ENCODE data around the gene MED19. TPM values are rescaled to one million over a fixed set of nuclear protein-coding genes. Genes with fewer than 3 reads are reported as not detected.

The MED19 gene
- total and polyA plus RNA-seq, 2 donors, result 13.3 to 19.4 TPM

DNA sequence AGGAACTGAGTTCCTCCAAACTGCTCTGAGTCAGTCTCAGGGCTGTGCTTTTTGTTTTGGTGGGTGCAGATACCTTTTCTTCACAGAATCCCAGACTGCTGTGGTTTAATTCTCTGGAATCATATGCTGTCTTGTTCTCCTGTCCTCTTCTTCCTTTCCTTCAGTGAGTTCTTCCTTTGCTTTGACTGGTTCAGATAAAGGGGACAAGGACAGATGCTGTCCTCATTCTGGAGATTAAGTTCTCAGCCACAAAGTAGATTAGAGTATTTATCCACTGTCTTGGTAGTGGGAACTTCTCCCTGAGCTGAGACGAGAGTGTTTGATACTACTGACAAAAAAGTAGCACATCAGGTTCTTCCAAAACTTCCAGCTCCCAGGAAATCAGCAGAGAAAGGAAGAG, 30.8 kb downstream of the MED19 start:
- 93% methylated on average over 1 of the region's 1 CpG for WGBS
- H3K27me3 ChIP-seq (ENCODE audit: control insufficient read depth in 2 of 2, insufficient read depth in 1 of 2, low read length in 1 of 2), result no peaks in the 10 kb centered on the region
- no peaks in the 10 kb centered on the region for H3K4me1 ChIP-seq (ENCODE audit: control insufficient read depth in 2 of 2, insufficient read depth in 2 of 2, low read length in 2 of 2)
- DNase-seq (ENCODE audit: low read depth in 6 of 9, low spot score in 9 of 9), result no peak
- H3K9me3 ChIP-seq (ENCODE audit: control insufficient read depth in 2 of 2, insufficient read depth in 1 of 2, low read length in 1 of 2), result no peaks in the 10 kb centered on the region
- peaks cover 55 to 62% of the 10 kb centered on the region in 2 donors for H3K36me3 ChIP-seq (ENCODE audit: control insufficient read depth in 2 of 2, insufficient read depth in 2 of 2, low read length in 1 of 2)
- H3K4me3 ChIP-seq (ENCODE audit: low read length in 2 of 2), result no peak overlapping the region
- H3K27ac ChIP-seq (ENCODE audit: low read depth in 1 of 2, low read length in 1 of 2), result no peak overlapping the region

- H3K36me3 ChIP-seq (ENCODE audit: control insufficient read depth in 2 of 2, insufficient read depth in 2 of 2, low read length in 1 of 2), result peaks cover 49 to 66% of the 10 kb centered on the region in 2 donors
- 90% methylated on average over 2 of the region's 2 CpGs for WGBS
- H3K4me1 ChIP-seq (ENCODE audit: control insufficient read depth in 2 of 2, insufficient read depth in 2 of 2, low read length in 2 of 2), result no peaks in the 10 kb centered on the region
- H3K9me3 ChIP-seq (ENCODE audit: control insufficient read depth in 2 of 2, insufficient read depth in 1 of 2, low read length in 1 of 2), result no peaks in the 10 kb centered on the region
- H3K27me3 ChIP-seq (ENCODE audit: control insufficient read depth in 2 of 2, insufficient read depth in 1 of 2, low read length in 1 of 2), result no peaks in the 10 kb centered on the region
- DNase-seq (ENCODE audit: low read depth in 6 of 9, low spot score in 9 of 9), result no peak
- no peak overlapping the region for H3K27ac ChIP-seq (ENCODE audit: low read depth in 1 of 2, low read length in 1 of 2)
- H3K4me3 ChIP-seq (ENCODE audit: low read length in 2 of 2), result no peak overlapping the region
Measured at GRCh38 chr11:57680552-57680874, 31.5 kb downstream of the MED19 start.

DNA sequence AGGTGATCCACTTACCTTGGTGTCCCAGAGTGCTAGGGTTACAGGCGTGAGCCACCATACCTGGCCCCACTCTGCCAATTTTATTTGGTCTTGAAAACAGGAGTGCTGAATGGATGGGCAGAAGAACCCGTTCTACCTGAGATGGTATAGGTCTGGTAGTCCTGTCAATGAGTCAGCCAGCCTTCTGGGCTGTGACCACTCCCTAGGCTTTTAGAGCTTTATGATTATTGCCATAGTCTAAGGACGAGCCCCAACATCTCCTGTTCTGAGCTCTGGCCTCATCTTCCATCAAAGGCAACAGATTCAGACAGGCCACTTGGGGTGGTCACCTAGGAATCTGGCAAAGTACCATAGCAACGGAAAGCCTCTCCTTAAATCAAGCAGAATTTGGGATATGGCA, 32.6 kb downstream of the MED19 start:
- H3K36me3 ChIP-seq (ENCODE audit: control insufficient read depth in 2 of 2, insufficient read depth in 2 of 2, low read length in 1 of 2), result peaks cover 46 to 69% of the 10 kb centered on the region in 2 donors
- no peak overlapping the region for H3K4me3 ChIP-seq (ENCODE audit: low read length in 2 of 2)
- no peaks in the 10 kb centered on the region for H3K9me3 ChIP-seq (ENCODE audit: control insufficient read depth in 2 of 2, insufficient read depth in 1 of 2, low read length in 1 of 2)
- H3K4me1 ChIP-seq (ENCODE audit: control insufficient read depth in 2 of 2, insufficient read depth in 2 of 2, low read length in 2 of 2), result no peaks in the 10 kb centered on the region
- DNase-seq (ENCODE audit: low read depth in 6 of 9, low spot score in 9 of 9), result no peak
- H3K27me3 ChIP-seq (ENCODE audit: control insufficient read depth in 2 of 2, insufficient read depth in 1 of 2, low read length in 1 of 2), result no peaks in the 10 kb centered on the region
- H3K27ac ChIP-seq (ENCODE audit: low read depth in 1 of 2, low read length in 1 of 2), result no peak overlapping the region
- WGBS, result 96% methylated on average over 4 of the region's 4 CpGs

GRCh38 chr11:57675176-57675941, 36.7 kb downstream of the MED19 start:
- Histone ChIP-seq H3K27me3 (ENCODE audit: control insufficient read depth in 2 of 2, insufficient read depth in 1 of 2, low read length in 1 of 2) (no peaks in the 10 kb centered on the region), H3K36me3 (ENCODE audit: control insufficient read depth in 2 of 2, insufficient read depth in 2 of 2, low read length in 1 of 2) (peaks cover 40 to 69% of the 10 kb centered on the region in 2 donors), H3K9me3 (ENCODE audit: control insufficient read depth in 2 of 2, insufficient read depth in 1 of 2, low read length in 1 of 2) (no peaks in the 10 kb centered on the region), H3K4me1 (ENCODE audit: control insufficient read depth in 2 of 2, insufficient read depth in 2 of 2, low read length in 2 of 2) (no peaks in the 10 kb centered on the region), H3K4me3 (ENCODE audit: low read length in 2 of 2) (no peak overlapping the region), H3K27ac (ENCODE audit: low read depth in 1 of 2, low read length in 1 of 2) (no peak overlapping the region)
- no peak for DNase-seq (ENCODE audit: low read depth in 6 of 9, low spot score in 9 of 9)
- 94% methylated on average over 3 of the region's 3 CpGs for WGBS

DNA sequence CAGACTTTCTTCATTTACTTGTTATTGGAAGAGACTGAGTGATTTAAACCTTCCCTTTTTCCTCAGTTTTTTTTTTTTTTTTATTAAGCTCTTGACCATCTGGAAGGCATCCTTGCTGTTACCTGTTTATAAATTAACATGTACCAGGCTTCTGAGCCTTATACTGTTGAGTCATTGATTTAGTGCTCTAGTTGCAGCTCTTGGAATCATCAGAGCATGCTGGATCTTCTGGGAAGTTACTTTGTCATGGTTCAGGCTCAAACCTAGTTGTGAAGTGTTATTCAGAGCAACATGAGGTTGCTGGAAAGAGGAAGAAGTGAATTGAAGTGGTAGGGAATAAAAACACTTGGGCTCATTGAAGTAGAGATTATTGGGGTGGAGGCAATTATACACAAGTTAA, 37.8 kb downstream of the MED19 start:
- peaks cover 4% of the 10 kb centered on the region in 2 donors for H3K4me1 ChIP-seq (ENCODE audit: control insufficient read depth in 2 of 2, insufficient read depth in 2 of 2, low read length in 2 of 2)
- peaks cover 29 to 60% of the 10 kb centered on the region in 2 donors for H3K36me3 ChIP-seq (ENCODE audit: control insufficient read depth in 2 of 2, insufficient read depth in 2 of 2, low read length in 1 of 2)
- no peaks in the 10 kb centered on the region for H3K9me3 ChIP-seq (ENCODE audit: control insufficient read depth in 2 of 2, insufficient read depth in 1 of 2, low read length in 1 of 2)
- H3K27me3 ChIP-seq (ENCODE audit: control insufficient read depth in 2 of 2, insufficient read depth in 1 of 2, low read length in 1 of 2), result no peaks in the 10 kb centered on the region
- H3K4me3 ChIP-seq (ENCODE audit: low read length in 2 of 2), result no peak overlapping the region
- DNase-seq (ENCODE audit: low read depth in 6 of 9, low spot score in 9 of 9), result no peak
- no peak overlapping the region for H3K27ac ChIP-seq (ENCODE audit: low read depth in 1 of 2, low read length in 1 of 2)

DNA sequence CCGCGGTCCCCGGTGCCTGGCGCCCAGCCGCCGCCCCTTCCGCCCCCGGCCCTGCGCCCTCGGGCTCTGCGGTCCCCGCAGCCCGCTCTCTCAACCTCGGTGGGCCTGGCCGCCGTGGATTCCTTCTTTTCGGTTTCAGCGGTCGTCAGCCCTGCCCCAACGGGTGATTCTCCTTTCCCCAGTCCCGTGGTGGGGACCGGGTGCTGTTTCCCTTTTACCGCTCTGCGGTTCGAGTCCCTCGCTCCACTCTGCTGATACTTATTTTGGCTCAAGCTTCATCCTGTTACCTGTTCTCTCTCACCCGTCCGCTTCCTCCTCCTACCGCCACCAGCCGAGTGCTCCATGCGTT, 43.6 kb downstream of the MED19 start:
- DNase-seq (ENCODE audit: low read depth in 6 of 9, low spot score in 9 of 9), result peak in 2 of 9 donors; percentile 29 to 51

DNA sequence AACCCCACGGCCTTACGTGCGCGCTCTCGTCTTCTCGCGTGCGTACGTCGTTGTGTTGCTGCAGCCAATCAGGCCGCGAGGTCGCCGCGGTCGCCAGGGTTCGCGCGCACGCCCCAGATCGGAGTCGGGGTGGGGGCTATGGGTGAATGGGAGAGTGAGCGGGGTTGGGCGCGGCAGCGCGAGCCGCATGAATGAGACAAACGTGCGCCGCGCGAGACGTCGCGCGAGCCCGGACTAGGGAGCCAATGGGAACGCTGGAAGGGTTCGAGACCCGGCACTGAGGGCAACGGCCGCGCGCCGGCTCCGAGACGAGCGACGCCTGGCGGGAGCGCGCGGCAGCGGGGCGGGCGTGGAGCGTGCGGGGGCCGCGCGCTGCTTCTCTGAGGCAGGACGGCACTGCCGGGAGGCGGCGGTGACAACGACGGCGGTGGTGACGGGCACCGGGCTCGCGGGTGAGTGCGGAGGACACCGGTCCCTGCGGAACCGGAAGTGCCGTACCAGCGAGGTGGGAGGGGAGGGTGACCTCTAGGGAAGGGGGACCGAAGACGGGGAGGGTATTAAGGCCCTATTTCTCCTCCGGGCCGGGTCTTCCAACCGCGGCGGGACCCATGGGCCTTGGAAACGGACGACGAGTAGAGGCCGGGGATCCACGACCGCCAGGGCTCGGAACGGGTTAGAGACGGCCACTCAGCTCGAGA, 44.1 kb downstream of the MED19 start, which contains the start of gene ZDHHC5:
Gene ZDHHC5, plus strand, starts transcription at position 379 of the 698 bp plus-strand sequence. CDS start 4,977 bp downstream, outside the sequence.
- under 1% methylated on average over 96 of the region's 96 CpGs for WGBS
- H3K36me3 ChIP-seq (ENCODE audit: control insufficient read depth in 2 of 2, insufficient read depth in 2 of 2, low read length in 1 of 2), result peaks cover 9 to 17% of the 10 kb centered on the region in 2 donors
- peak within 1 kb of the TSS; percentile 98 to 99 for H3K27ac ChIP-seq (ENCODE audit: low read depth in 1 of 2, low read length in 1 of 2)
- peaks cover 4 to 10% of the 10 kb centered on the region in 2 donors for H3K4me1 ChIP-seq (ENCODE audit: control insufficient read depth in 2 of 2, insufficient read depth in 2 of 2, low read length in 2 of 2)
- H3K4me3 ChIP-seq (ENCODE audit: low read length in 2 of 2), result peak within 1 kb of the TSS; percentile 88 to 97
- no peaks in the 10 kb centered on the region for H3K27me3 ChIP-seq (ENCODE audit: control insufficient read depth in 2 of 2, insufficient read depth in 1 of 2, low read length in 1 of 2)
- peak in 8 of 9 donors; percentile 97 to 100 (median 99) for DNase-seq (ENCODE audit: low read depth in 6 of 9, low spot score in 9 of 9)
- H3K9me3 ChIP-seq (ENCODE audit: control insufficient read depth in 2 of 2, insufficient read depth in 1 of 2, low read length in 1 of 2), result no peaks in the 10 kb centered on the region

More for the DNA sequence above, 43.6 kb downstream of the MED19 start:
- H3K36me3 ChIP-seq (ENCODE audit: control insufficient read depth in 2 of 2, insufficient read depth in 2 of 2, low read length in 1 of 2), result peaks cover 13 to 21% of the 10 kb centered on the region in 2 donors
- WGBS, result under 1% methylated on average over 31 of the region's 31 CpGs
- peak overlapping the region; percentile 88 to 97 for H3K4me3 ChIP-seq (ENCODE audit: low read length in 2 of 2)
- peak overlapping the region; percentile 98 to 99 for H3K27ac ChIP-seq (ENCODE audit: low read depth in 1 of 2, low read length in 1 of 2)
- no peaks in the 10 kb centered on the region for H3K9me3 ChIP-seq (ENCODE audit: control insufficient read depth in 2 of 2, insufficient read depth in 1 of 2, low read length in 1 of 2)
- H3K4me1 ChIP-seq (ENCODE audit: control insufficient read depth in 2 of 2, insufficient read depth in 2 of 2, low read length in 2 of 2), result peaks cover 4 to 10% of the 10 kb centered on the region in 2 donors
- H3K27me3 ChIP-seq (ENCODE audit: control insufficient read depth in 2 of 2, insufficient read depth in 1 of 2, low read length in 1 of 2), result no peaks in the 10 kb centered on the region

DNA sequence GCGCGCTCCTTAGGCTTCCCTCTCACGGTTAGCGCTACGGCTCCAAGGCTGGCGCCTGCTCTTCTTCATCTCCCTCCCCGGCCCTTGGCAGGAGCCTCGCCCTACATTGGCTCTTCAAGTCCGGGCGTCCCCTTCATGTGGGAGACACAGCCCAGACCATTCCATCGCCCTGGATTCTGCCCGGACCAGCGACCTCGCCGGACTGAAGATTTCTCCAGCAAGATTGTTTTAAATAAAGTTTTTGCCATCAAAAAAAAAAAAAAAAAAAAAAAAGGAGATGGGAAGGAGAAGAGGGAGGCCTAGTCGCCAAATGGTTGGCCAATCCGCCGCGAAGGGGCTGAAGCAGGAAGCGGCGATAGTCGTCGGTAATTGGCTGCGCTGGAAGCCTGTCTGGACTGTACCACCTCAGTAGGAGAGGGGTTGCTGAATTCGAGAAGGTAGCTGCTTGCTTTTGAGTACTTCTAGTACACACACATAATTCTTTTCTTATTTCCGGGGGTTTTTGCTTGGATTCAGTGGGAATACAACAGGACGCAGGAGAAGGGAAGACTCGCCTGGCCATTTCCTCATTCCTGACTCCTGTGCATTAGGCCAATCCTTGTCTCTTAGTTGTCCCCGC, 44.8 kb downstream of the MED19 start:
- WGBS, result under 1% methylated on average over 29 of the region's 29 CpGs
- Histone ChIP-seq H3K9me3 (ENCODE audit: control insufficient read depth in 2 of 2, insufficient read depth in 1 of 2, low read length in 1 of 2) (no peaks in the 10 kb centered on the region), H3K27me3 (ENCODE audit: control insufficient read depth in 2 of 2, insufficient read depth in 1 of 2, low read length in 1 of 2) (no peaks in the 10 kb centered on the region), H3K27ac (ENCODE audit: low read depth in 1 of 2, low read length in 1 of 2) (peak overlapping the region; percentile 98 to 99), H3K4me3 (ENCODE audit: low read length in 2 of 2) (peak overlapping the region; percentile 88 to 97), H3K4me1 (ENCODE audit: control insufficient read depth in 2 of 2, insufficient read depth in 2 of 2, low read length in 2 of 2) (peaks cover 4 to 10% of the 10 kb centered on the region in 2 donors), H3K36me3 (ENCODE audit: control insufficient read depth in 2 of 2, insufficient read depth in 2 of 2, low read length in 1 of 2) (peaks cover 9 to 15% of the 10 kb centered on the region in 2 donors)
- DNase-seq (ENCODE audit: low read depth in 6 of 9, low spot score in 9 of 9), result peak in 8 of 9 donors; percentile 69 to 100 (median 96)

GRCh38 chr11:57663975-57664374, 48.0 kb downstream of the MED19 start:
- no peak for DNase-seq (ENCODE audit: low read depth in 6 of 9, low spot score in 9 of 9)
- no peaks in the 10 kb centered on the region for H3K27me3 ChIP-seq (ENCODE audit: control insufficient read depth in 2 of 2, insufficient read depth in 1 of 2, low read length in 1 of 2)
- no peak overlapping the region for H3K4me3 ChIP-seq (ENCODE audit: low read length in 2 of 2)
- H3K36me3 ChIP-seq (ENCODE audit: control insufficient read depth in 2 of 2, insufficient read depth in 2 of 2, low read length in 1 of 2), result peaks cover 31 to 33% of the 10 kb centered on the region in 2 donors
- 92% methylated on average over 9 of the region's 9 CpGs for WGBS
- H3K27ac ChIP-seq (ENCODE audit: low read depth in 1 of 2, low read length in 1 of 2), result no peak overlapping the region
- H3K9me3 ChIP-seq (ENCODE audit: control insufficient read depth in 2 of 2, insufficient read depth in 1 of 2, low read length in 1 of 2), result no peaks in the 10 kb centered on the region
- peaks cover 0 to 5% of the 10 kb centered on the region in 2 donors for H3K4me1 ChIP-seq (ENCODE audit: control insufficient read depth in 2 of 2, insufficient read depth in 2 of 2, low read length in 2 of 2)

Measured in thymus (tissue), 11 donors.